Endometrial microvascular endothelial cells (primary cell): ENCODE results near the gene PDE4B. TPM values are rescaled to one million over a fixed set of nuclear protein-coding genes. Genes with fewer than 3 reads are reported as not detected.

Experiments
- in situ Hi-C: cut with HindIII; loops from 2 replicates; pipeline ENCODE4 v1.10.0; 2017; ENCODE audit warnings: low sequenced_read_pairs, low pct_unique_long_range_greater_than_20kb; ENCODE audit errors: inconsistent ontology term
- total RNA-seq: library from RNA; depleted of rRNA; stranded (reverse); fragments of >200 nt; gene quantifications from one replicate; pipeline ENCODE4 v1.2.3, GENCODE V29; 2015; ENCODE audit errors: inconsistent ontology term

PDE4B gene
- total RNA-seq, 1 donor from 2014 or later = 21.9 TPM

- in situ Hi-C loops = loop anchor here (25.0 kb wide), 2 partner anchors 112 to 212 kb away; partner anchors contain the start of gene SGIP1
These were observed 533.1 kb downstream of the PDE4B start for GRCh38 chr1:66325594-66326380.

DNA sequence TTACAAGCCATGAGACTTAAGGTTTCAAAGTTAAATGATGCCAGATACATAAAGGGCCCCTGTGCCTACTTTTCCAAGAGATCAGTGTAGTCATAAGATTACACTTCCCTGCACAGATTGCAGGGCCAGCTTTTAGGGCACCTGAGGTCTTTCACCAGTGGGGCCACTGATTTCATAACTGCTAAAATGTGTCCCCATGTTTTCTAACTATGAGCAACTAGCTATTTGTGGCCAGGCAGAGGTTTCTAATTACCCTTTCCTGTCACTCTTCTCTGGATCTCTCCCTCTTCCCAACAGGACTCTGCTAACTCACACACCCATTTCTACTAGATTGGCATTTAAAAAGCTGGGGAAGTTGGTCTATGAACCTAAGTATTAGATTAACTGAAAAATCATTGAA lies 534.2 kb downstream of the PDE4B start:
- in situ Hi-C loops = loop anchor here (25.0 kb wide), 2 partner anchors 110 to 210 kb away; partner anchors contain the start of gene SGIP1

- in situ Hi-C loops = loop anchor here (25.0 kb wide), 2 partner anchors 110 to 210 kb away; partner anchors contain the start of gene SGIP1
These were observed 534.9 kb downstream of the PDE4B start for GRCh38 chr1:66327588-66327987.

DNA sequence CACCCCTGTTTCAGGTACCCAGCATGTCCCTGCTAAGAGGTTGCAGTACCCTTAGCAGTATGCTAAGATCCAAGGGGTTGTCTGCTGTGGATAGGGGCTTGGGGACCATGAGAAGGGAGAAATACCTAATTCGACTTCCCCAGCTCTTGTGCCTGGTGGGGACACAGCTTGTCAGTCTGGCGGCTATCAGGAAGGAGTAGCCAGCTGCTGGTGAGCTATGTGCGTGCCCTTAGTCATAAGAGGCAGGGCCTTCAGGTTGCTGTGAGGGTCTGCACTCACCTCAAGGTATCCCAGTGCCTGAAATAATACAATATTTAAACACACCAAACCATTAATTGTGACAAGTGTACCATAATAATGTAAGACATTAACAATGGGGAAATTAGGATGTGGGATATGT lies 536.2 kb downstream of the PDE4B start:
- in situ Hi-C loops = loop anchor here (25.0 kb wide), 2 partner anchors 108 to 208 kb away; partner anchors contain the start of gene SGIP1

DNA sequence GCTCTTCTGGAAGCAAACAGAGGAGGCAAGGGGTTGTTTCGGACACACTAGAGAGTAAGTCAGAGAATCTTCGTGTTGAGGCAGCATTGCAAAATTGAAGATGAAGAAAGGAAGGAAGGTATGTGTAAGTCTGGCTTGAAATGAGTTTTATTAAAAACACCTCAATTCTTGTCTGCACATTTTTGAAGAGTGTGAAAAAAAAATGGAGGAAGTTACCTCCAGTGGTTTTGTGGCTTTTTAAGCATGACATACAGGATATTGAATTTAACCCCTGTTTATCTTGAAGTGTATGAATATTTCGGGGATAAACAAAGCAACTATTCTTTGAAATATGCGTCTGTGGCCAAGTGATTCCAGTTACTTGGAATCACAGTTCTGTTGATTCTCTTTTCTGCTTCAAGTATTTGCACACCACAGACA lies 538.0 kb downstream of the PDE4B start:
- in situ Hi-C loops = loop anchor here (5.0 to 25.0 kb wide), 3 partner anchors 58 to 207 kb away; partner anchors contain the start of gene SGIP1

- in situ Hi-C loops = loop anchor here (5.0 to 25.0 kb wide), 3 partner anchors 60 to 205 kb away; partner anchors contain the start of gene SGIP1
These were observed 539.2 kb downstream of the PDE4B start for GRCh38 chr1:66331658-66332547.

GRCh38 chr1:66332548-66332901 lies 539.8 kb downstream of the PDE4B start:
- in situ Hi-C loops = loop anchor here (5.0 to 25.0 kb wide), 3 partner anchors 60 to 205 kb away; partner anchors contain the start of gene SGIP1

GRCh38 chr1:66333466-66334199 lies 540.9 kb downstream of the PDE4B start:
- in situ Hi-C loops = loop anchor here (5.0 to 25.0 kb wide), 3 partner anchors 61 to 204 kb away; partner anchors contain the start of gene SGIP1

GRCh38 chr1:66334318-66334717 lies 541.6 kb downstream of the PDE4B start:
- in situ Hi-C loops = loop anchor here (5.0 to 25.0 kb wide), 3 partner anchors 62 to 203 kb away; partner anchors contain the start of gene SGIP1

DNA sequence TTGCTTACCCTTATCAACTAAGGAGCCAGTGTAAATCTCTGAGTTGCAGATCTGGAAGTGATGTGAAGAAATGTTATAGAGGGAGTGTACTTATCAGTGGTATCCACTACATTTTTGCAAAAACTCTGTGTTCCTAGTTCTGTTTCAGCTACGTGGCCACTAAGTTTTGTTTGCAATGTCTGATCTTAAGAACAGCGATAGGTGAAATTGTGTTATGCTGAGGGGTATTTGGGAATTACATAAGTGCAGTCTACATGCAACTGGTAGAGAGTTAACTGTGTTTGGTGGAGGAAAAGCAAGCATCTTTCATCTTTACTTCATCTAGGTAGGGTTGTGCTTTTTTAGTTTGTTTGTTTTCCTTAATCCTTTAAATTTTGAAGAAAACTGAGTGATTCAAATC lies 542.4 kb downstream of the PDE4B start:
- in situ Hi-C loops = loop anchor here (25.0 kb wide), 2 partner anchors 102 to 202 kb away; partner anchors contain the start of gene SGIP1

DNA sequence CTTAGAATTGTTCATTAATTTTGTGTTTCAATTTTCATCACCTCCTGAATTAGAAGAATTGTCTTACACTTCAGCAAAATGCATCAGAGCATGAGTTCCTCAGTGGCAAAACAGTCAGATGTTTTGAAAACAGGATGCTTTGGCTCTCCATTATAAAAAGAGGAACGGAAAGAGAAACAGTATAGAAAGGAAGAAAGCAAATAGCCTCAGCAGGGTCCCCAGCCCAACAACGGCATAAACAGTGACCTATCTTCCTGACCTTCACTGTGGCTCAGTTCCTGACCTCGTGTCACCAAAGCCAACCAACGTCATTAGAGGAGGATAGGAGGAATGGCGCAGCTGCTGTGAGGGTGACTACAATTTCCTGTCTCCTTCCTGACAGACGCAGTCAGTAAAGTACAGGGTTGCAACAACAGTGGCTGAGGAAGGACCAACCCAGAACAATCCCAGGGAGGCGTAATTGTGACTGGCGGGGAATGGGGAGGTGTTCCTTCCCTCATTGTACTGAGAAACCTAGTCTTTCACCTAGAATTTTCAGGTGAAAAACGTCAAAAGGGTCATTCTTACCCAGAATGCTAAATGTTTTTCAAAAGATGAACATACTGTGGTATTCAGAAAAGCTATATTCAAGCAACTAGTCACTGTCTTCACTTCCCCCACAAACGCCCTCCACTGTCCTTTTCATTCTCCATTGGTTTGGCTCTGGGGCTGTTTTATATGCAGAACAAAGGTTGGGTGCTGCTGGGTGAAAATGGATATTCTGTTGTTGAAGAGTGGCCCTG lies 543.4 kb downstream of the PDE4B start:
- in situ Hi-C loops = loop anchor here (25.0 kb wide), 2 partner anchors 101 to 201 kb away; partner anchors contain the start of gene SGIP1

DNA sequence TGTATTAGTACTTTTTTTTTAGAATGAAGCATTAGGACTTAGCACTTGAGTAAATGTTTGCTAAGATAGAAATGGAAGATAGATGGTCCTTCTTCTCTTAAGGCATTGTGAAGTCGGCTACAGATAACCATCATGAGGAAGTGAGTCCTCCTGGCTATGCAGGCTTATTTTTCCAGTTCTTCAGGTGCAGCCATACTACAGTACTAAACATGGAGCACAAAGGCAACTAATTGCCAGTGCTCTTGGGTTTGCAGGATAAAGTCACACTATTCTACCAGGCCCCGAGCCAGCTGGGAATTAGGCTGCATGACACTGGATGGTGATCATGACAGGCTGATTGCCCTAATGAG lies 543.9 kb downstream of the PDE4B start:
- in situ Hi-C loops = loop anchor here (25.0 kb wide), 2 partner anchors 101 to 201 kb away; partner anchors contain the start of gene SGIP1

GRCh38 chr1:66337249-66337648 lies 544.6 kb downstream of the PDE4B start:
- in situ Hi-C loops = loop anchor here (25.0 kb wide), 2 partner anchors 100 to 200 kb away; partner anchors contain the start of gene SGIP1

- in situ Hi-C loops = loop anchor here (25.0 kb wide), 2 partner anchors 97 to 197 kb away; partner anchors contain the start of gene SGIP1
These were observed 547.2 kb downstream of the PDE4B start for GRCh38 chr1:66339944-66340343.

DNA sequence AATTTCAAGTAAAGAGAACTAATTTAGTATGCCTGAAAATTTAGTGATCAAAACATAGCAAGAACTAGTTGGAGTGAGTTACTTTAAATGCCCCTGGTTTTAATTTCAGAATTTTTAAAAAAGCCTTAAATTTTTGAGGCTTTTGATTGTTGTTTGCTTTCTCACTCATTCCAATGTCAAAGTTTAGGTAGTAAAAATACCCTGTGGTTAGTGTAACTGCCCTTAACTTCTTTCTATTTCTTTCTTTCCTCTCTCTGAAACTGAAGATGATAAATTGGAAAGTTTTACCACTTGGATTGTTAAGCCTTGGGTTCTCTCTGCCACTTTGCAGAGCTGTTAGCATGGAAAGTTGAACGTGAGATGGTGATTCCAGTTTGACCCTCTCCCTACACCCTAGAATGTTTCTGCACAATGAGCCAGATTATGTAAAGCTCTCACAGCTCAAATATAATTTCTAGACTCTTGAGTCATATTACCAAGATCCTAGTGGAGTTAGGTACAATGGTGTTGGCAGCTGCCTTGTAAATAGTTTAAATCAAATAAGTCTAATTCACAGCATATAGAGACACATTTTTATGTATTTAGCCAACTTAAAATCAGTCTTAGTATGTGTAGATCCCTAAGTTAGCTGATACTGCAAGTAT lies 548.9 kb downstream of the PDE4B start:
- in situ Hi-C loops = loop anchor here (25.0 kb wide), 2 partner anchors 96 to 196 kb away; partner anchors contain the start of gene SGIP1

DNA sequence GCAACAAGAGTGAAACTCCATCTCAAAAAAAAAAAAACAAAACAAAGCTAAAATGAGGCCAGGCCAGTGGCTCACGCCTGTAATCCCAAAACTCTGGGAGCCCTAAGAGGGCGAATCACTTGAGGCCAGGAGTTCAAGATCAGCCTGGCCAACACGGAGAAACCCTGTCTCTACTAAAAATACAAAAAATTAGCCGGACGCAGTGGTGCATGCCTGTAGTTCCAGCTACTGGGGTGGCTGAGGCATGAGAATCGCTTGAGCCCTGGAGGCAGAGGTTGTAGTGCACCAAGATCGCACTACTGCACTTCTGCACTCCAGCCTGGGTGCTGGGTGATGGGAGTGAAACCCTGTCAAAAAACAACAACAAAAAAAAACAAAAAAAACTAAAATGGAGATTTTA lies 550.0 kb downstream of the PDE4B start:
- in situ Hi-C loops = loop anchor here (25.0 kb wide), 2 partner anchors 95 to 195 kb away; partner anchors contain the start of gene SGIP1
